ENCODE results near the gene SPATA2. TPM values are rescaled to one million over a fixed set of nuclear protein-coding genes. Genes with fewer than 3 reads are reported as not detected.

Gene SPATA2
- total and polyA plus RNA-seq, 2 of the 13 experiments (the other 11 are each of a cell fraction or from before 2014, with no cell fraction given): 3.2 to 8.7 TPM

GRCh38 chr20:49937027-49937929 lies 21.9 kb upstream of the SPATA2 start (continued):
- TF ChIP-seq FOXO4 (CRISPR knock-in tag; conservative IDR thresholded peaks at IDR 0.05) (no peak), ZBTB49 (CRISPR knock-in tag; IDR thresholded peaks at IDR 0.05; ENCODE audit: borderline replicate concordance) (no peak), ZNF740 (CRISPR knock-in tag; IDR thresholded peaks at IDR 0.05) (peak; percentile 59; the same call in 1 of the 2 replicates), ZSCAN31 (CRISPR knock-in tag; IDR thresholded peaks at IDR 0.05; ENCODE audit: low read depth) (0 out of 2 replicates have a peak, but pooled peaks have one; percentile 63), ZBTB20 (CRISPR knock-in tag; IDR thresholded peaks at IDR 0.05; ENCODE audit: borderline replicate concordance, low read depth) (peak; percentile 67; the same call in 1 of the 2 replicates), HMGXB4 (CRISPR knock-in tag; IDR thresholded peaks at IDR 0.05; ENCODE audit: borderline replicate concordance in 1 of 2, low read depth in 1 of 2) (peak in 1 of 2 experiments; percentile 0; a peak in 1 of 4 replicates), POLR2AphosphoS2 (IDR thresholded peaks at IDR 0.05; ENCODE audit: low read depth, low read length) (no peak), ZNF101 (CRISPR knock-in tag; IDR thresholded peaks at IDR 0.05; ENCODE audit: borderline replicate concordance, low read depth) (no peak), SPEN (CRISPR knock-in tag; IDR thresholded peaks at IDR 0.05; ENCODE audit: low read depth) (no peak), ZNF639 (CRISPR knock-in tag; conservative IDR thresholded peaks at IDR 0.05) (no peak), ZNF441 (CRISPR knock-in tag; IDR thresholded peaks at IDR 0.05; ENCODE audit: borderline replicate concordance) (no peak), JDP2 (CRISPR knock-in tag; IDR thresholded peaks at IDR 0.05; ENCODE audit: borderline replicate concordance) (no peak), NPAS2 (CRISPR knock-in tag; IDR thresholded peaks at IDR 0.05; ENCODE audit: borderline replicate concordance) (peak; percentile 79; the same call in 1 of the 2 replicates), HNRNPL (IDR thresholded peaks at IDR 0.05; ENCODE audit: low read depth, low read length) (peak; percentile 70; the same call in 1 of the 2 replicates)

Data from HepG2 (cell line).